ENCODE data around the gene JAZF1.
"Not testable (repeated sequence)": the region's sequence is repeated elsewhere in the genome, so short reads cannot be mapped to it uniquely, and the experiment has no call there.

The JAZF1 gene

DNA sequence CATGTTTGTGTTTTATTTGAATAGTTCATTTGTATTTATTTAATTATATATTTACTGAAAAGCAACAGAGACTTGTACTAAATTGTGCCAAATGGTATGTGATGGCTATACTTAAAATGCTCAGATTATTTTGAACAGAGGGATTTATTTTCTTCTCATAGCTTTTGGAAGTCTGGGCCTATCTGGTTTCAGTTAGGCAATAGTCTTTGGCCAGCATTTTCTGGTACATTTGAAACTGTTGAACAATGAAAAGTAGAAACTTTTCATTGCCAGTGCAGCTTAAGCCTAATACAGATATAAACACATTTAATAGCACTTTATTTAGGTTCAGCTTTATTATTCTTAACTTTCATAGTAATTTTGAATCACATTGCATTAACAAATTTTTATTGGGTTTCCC lies 252.6 kb downstream of the JAZF1 start:
- no peak for DNase-seq

DNA sequence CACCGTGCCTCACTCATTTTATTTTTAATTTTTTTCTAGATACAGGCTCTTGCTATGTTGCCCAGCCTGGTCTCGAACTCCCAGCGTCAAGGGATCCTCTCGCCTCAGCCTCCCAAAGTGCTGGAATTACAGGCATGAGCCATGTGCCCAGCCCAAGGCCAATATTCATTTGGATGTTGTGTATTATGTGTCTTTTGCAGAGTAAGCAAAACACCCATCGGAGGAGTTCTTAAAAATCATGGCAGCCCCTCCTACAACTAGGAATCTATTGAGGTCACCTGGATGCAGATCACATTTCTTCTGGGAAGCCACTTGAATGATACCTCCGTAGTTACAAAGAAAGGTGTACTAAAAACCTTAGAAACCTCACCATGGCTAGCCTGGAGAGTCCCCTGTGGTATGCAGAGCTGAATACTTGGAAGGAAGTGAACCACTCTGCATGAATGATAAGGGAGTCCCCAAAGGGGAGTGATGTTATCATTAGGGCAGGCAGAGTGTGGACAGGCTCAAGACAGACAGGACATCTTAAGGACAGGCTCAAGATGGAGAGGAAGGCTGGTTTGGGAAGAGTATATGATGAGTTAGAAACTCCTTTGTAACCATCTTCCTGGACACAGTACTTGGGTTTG lies 254.9 kb downstream of the JAZF1 start:
- no peak for DNase-seq

DNA sequence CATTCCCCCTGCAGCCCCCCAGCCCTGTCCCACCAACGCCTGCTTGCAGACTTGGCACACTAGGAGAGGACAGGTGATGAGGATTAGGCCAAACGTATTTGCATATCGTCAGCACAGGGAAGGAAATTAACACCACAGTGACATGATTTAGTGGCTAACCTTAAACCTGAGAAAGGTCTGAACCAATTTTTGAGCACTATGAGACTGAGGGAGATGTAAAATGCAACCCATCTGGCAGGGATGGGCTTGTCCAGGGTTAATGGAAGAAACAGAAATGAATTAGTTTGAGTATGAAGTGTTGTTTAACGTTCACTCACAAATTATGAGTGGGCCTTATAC lies 257.0 kb downstream of the JAZF1 start:
- DNase-seq: no peak

DNA sequence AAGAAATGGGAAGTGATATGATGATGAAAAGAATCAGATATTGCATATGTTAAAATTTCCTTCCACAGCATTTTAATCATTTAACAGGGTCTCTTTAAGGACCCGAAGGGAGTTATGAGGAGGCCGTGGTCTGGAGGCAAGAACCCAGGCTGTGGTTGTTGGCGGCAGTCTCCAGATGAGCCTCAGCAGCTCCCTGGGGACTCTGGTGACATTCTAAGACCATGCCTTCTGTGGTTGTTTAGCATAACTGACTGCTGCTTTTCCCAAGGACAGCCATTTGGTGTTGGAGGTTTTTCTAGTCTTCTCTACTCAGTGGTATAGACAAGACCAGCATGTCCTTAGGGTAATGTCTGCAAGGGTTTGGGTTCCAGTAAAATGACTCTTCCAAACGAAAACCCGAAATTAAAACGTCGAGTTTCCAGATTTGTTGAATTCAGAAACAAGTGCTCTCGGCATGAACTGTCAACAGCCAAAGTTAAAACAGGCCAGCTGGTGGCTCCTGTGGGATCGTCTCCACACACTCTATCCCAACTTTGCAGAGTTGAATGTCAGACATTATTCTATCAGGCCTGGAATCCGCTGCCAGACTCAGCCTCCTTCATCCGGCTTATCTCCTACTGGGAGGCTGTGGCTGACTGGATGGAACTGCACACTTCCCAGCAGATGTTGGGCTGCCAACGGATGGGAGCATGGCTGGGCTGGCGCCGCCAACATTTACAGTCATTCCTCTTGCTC lies 257.5 kb downstream of the JAZF1 start:
- no peak for DNase-seq

DNA sequence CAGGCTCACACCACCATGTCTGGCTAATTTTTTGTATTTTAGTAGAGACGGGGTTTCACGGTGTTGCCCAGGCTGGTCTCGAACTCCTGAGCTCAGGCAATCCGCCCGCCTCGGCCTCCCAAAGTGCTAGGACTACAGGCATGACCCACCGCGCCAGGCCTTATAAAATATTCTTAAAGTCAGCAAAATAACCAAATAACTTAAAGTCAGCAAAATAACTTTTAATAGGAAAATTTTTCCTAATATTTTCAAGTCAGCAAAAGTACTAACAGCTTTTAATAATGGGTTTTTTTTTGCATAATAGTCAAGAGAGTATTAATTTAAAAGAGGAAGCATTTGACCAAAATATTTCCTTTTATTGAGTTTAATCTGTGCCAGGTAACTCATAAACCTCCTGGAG lies 258.2 kb downstream of the JAZF1 start:
- not testable (repeated sequence) for DNase-seq

DNA sequence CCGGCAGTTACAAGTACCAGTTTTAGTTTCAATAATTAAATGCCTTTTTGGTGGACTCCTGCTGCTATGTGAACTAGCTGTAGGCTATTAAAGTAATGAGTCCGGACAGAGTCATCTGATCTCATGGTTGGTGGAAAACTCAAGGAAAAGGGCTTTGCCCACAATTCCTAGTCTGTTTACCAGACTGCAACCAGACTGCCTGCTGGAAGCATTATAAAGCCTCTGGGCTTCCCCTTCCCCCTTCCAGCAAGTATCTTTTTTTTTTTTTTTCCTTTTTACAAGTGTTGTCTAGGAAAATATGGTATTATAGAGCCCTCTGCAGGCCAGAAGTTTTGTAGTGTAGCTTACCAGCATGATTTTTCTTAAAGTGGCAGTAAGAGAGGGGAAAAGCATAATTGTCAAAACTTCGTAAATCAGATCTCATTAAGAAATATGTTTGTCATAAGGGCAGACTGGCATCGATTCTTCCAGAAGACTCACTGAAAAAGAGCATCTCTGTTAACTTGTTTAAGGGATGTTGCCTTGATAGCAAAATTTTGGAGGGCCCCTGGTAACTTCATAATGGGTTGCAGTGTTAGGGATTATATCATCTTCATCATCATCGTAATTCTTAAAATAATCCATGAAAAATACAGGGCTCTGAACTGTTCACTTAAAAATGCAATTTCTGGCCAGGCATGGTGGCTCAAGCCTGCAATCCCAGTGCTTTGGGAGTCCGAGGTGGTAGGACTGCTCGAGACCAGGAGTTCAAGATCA lies 259.3 kb downstream of the JAZF1 start:
- DNase-seq: peak; percentile 92

DNA sequence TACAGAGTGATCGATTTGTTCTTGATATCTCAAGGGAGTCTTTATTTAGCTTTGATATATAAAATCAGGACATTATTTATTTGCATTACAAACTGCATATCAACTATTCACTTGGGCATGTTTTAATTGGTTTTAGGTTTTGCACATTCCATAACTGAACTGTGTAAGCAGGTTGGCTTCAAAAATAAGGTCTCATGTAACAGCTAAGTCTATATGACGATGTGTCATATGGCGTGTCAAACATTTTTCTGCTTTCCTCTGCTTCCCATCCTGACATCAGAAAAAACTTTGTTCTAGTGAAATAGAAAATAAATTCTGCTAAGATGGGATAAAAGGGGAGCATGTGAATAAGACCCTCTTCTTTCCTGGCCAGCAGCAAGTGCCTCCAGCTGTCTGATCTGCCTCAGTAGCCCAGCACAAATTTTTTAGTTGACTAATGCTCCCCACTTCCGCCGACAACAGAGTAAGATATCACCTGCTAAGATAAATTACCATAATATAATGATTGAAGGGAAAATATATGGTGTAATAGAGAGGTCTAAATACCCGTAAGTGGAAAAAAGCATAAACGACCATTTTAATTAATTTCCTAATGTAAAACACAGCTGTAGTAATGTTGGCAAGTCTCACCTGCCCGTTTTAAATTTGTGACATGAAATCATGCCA lies 260.2 kb downstream of the JAZF1 start:
- DNase-seq: no peak

DNA sequence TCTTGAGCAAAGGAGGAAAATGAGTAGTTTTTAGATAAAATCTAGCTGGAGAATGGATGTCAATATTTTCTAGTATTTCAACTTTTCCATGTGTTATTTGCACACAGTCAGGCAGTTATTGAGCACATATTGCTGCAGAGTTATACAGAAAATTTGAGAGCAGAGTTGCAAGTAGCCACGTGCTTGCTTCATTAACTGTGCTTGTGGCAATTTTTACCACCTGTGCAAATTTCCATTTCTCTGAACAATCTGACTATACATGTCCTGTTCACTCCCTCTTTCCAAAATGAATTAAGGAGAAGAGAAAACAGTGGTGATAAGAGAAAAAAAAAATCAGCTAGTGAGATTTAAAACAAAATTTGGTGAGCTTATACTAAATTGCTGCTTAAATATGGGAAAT lies 262.1 kb downstream of the JAZF1 start:
- DNase-seq: no peak

DNA sequence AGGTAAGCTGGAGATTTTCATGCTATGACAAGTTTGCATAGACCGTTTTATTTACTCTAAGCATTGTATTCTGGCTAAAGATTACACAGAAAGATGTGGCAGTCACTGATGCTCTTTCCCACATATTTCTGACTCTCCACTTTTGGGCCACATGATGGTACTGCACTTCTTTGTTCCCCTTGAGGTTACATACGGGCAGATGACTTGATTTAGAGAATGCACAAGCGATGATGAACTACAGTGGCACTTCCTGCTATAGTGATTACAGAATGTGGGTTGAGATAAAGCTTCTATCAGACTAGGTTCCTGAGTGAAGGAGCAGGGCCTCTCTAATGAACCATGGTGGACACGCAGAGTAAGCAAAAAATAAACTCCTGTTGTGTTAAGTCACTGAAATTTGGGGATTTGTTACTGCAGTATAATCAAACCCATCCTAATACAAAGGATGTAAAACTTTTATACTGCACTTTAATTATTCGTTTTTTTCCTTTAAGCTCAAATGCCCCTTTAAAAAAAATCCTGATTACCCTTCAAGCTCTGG lies 262.8 kb downstream of the JAZF1 start:
- DNase-seq: peak; percentile 72

DNA sequence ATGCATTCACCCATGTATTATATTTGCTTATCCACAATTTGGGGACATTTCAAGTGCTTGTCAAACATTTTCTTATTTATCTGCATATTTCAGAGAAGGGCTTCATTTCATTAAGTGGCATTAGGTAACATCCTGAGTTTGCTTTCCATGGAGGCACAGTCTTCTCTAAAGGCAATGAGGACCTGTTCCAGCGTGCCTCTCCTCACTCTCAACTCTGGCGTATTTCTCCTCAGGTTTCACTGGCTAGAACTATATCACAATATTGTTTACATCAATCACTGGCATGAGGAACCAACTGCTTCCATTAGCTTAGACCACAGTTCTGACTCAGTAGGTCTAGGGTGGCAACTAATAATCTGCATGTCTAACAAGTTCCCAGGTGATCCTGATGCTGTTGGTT lies 263.5 kb downstream of the JAZF1 start:
- DNase-seq: no peak

DNA sequence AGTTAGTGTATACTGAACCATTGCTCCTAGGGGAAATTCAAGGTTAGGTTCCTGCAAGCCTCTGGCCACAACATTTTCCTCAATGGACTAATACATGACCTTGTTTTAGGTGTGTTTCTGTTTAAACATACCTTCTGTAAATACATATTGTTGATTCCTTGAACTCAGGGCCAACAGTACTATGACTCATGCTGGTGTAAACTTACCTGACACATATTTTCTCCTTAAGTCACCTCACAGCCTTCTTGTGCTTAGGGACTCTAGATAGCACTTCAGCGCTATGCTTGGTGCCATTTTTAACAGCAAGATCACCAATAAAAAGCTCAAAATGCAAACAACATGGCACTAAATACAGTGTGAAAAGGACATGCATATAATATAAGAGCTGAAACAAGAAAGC lies 264.2 kb downstream of the JAZF1 start:
- DNase-seq: no peak

DNA sequence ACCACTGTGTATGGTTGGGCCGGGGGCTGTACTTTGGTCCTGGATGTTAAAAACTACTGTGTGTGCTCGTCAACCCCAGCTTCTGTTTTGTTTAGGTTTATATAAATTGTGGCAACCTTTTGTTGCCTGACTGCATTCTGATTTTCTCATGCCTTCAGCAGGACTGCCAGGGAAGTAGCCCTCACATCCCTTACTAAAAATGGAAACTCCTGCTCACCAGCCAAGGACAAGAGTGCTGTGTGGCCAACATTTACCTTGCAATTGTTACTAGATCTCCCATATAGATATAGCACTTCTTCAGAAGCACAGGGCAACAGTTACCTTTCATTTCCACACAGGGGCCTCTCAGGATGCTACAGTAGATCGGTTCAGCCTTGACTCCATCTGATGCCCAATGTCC lies 266.2 kb downstream of the JAZF1 start:
- DNase-seq: no peak

DNA sequence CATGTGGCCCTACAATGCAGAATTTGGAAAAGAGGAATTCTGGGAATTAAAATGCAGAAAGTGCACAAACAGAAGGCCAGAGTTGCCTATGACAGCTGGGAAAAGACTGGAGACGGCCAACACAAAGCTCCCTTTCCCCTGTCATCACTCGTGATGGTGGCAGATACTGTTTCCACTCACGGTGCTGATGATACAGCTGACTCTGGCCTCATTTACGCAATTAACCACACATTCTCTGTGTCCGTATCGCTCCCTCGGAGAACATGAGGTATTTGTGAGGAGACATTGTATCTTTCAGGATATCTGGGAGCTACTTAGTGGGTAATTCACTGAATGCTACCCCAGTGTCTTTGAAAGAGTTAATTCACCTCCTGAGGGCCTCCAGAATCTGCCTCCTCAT lies 267.8 kb downstream of the JAZF1 start:
- DNase-seq: no peak

DNA sequence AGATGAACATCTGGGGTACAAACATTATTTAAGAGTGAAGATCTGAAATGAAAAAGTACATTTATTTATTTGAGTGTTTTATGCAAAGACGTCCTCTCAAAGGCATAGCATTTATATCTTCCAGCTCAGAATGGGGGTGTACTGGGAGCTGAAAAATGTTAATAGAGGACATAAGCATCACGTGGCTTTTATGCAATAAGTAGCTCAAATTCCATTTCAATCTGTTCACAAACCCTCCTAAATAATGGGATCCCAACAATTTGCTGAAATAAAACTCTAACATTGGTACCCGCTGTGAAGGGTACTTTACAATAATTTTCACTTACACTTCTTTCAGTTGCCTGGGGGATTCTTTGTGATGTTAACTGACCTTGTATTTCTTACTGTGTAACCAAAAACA lies 268.7 kb downstream of the JAZF1 start:
- DNase-seq: no peak

DNA sequence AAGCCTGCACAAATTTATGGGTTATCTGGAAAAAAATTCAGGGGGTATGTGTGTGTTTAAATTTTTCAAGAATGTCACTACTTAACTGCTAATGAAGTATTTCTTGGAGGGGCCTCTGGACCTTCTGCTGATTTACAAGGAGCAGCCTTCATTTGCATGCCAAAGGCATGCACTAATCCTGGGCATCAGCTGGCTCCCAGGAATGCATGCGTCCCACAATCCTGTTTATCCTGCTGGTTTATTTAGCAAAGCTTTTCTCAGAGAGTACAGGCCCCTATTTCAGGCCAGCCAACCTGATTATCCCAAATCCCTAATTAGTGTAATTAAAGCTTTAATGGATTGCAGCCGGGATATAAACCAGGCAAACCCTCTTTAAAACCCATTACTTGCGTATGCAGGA lies 270.3 kb downstream of the JAZF1 start:
- DNase-seq: peak; percentile 52

DNA sequence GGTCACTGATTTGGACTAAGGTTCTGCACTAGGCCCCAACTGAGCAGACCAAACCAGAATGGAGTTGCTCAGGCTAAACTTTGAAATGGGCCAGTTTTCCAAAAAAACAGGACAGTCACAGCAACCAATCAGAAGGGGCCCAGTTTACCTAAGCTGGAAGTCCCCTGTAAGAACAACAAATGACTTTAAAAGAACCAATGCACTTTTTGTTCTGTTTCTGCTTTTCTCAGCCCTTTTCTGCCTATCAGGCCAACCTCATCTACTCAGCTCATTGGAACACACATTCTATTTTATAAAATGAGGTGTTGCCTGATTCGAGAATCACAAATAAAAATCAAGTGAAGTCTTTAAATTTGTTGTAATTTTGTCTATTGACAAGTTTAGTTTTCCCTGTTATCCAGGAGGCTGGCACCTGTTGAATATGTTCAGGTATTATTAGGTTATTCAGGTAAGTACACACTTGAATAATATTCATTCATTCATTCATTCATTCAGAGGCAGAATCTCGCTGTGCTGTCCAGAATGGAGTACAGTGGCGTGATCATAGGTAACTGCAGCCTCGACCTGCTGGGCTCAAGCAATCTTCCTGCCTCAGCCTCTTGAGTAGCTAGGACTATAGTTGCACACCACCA lies 271.9 kb downstream of the JAZF1 start:
- no peak for DNase-seq

DNA sequence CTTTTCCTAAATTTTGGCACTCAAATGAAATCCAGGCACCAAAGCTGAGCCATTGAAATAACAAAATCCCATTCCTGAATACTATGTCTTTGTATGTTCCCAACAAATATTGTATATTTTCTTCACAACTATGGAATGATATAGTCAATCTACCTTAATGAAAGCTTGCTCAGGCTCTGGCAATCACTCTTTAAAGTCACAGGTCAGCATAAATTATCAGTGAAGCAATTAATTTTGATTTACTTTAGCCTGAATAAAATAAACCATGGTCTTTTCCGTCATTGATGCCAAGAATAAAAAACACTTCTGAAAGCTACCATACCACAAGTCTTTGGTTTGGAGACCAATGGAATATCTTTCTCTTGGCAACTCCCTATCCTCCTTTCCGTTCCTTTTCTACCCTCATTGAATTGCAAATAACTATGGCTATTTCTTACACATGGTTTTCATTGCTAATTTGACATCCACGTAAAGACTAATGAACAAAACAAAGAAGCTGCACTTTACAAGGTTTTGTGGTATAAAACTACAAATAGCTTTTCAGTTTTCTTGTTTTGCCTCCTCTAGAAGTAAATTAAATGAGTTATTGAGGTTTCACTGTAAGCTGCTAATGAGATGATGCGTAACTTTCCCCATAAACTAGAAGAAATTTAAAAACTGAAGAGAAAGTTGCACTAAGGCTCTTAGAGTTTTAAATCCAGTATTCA lies 274.1 kb downstream of the JAZF1 start:
- no peak for DNase-seq

DNA sequence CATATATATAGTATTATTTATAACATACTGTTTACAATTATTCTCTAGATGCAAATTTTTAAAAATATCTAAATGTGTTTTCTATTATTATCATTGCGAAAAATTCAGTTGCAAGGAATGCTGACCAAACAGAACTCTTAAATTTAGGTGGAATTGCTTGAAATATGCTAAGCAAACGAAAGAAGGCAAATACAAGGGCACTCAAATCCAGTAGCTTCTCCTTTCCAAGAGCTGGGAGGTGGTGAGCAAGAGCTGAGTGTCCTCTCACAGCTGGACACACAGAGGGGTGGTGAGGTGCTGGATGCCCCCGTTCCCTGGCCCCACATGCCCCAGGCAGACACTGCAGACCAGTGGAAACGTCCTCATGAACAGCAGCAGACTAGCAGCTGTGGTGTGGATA lies 274.6 kb downstream of the JAZF1 start:
- no peak for DNase-seq

DNA sequence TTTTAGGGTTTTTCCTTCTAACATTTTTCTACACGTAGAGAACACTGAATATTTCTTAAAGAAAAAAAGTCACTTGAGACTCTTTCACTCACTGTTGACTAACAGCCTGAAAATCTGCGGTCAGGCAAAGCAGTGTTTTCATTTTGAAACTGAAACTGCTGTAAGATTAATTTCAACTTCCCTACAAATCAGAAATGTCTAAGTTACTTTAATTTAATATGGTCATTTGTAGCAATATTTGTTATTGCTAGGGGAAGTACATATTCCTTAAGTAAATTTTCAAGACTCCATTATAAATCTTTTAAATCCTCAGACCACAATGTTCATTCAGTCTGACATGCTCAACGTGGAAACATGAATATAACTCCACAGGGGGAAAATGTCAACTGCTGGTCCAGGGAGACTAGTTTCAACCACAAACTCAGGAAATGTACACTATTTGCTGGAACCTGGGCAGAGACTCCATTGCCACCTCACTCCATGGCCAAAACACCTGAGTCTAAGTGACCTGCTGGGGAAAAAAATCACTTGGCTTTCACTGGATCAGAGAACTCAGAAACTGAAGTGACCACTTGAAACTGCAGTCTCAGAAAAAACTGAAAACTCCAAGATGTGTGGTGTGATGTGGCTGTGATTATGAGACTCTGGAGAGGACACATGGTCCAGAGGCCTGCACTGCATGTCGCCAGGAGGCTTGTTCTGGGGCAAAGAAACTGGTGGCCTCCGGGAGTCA lies 279.4 kb downstream of the JAZF1 start:
- peak; percentile 43 for DNase-seq

DNA sequence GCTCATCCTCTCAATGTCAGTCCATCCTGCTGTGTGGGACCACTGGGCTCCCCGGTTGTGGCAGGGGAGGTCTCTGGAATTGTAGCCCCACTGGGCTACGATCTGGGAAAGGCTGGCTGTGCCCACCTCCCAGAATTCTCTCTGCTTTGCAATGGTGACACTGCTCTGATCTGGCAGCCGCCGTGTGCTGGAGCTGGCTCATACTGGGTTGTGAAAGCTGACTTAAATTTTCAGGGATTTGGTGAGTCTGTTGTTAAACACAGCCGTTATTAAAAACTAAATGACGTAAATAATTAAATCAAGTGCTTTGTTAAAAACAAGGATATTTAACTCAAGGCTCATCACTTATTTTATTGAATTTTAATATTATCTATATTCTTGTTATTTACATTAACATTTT lies 280.6 kb downstream of the JAZF1 start:
- no peak for DNase-seq

DNA sequence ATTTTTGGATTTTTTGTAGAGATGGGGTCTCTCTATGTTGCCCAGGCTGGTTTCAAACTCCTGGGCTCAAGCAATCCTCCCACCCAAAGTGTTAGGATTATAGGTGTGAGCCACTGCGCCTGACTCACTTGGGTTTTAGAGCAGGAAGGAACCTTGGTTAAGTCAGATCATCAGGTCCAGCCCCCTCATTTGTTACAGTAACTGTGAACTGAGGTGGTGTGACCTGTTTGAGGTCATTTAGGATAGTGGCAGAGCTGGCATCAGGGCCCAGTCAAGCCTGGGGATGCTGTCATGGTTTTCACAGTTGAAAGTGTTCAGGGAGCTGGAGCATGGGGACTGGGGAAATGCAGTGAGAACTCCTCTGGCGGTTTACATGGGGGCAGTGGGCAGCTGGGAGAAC lies 281.0 kb downstream of the JAZF1 start:
- DNase-seq: peak; percentile 25

DNA sequence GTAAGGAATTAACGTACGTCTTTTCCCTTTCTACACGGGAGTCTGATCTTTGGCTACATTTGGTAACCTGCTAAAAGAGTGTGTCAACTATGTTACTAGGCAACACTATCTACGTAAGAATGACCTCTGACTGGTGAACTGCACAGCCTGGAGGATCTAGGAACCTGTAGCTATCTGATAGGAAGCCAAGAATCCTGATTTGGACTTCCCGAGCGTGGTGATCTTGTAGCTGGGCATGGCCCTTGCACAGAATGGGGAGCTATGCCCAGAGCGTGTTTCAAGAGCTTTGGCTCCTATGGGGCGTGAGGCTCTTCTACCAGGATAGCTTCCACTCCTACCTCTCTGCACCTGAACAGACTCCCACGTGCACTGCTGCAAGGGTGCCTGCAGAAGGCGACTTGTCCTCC lies 283.2 kb downstream of the JAZF1 start:
- DNase-seq: no peak
